Keratinocyte (primary cell): ENCODE measurements around the gene SLX4IP. TPM values are rescaled to one million over a fixed set of nuclear protein-coding genes. Genes with fewer than 3 reads are reported as not detected.

Experiments used
- DNase-seq: peaks from one replicate; pipeline ENCODE4 v3.0.0-alpha.2; 2011; ENCODE audit warnings: low read depth, missing footprints, low spot score
- FAIRE-seq: peaks from 2 replicates; lab custom pipeline; 2011; peaks lifted over from hg19 to GRCh38; lab: Jason Lieb, UNC
- H2AFZ ChIP-seq: 2 replicates; pipeline ENCODE4 v1.6.0; 2012; ENCODE audit warnings: low read length, control low read depth, inconsistent platforms; ENCODE audit not compliant: control insufficient read depth
- H3K27ac ChIP-seq: 2 replicates; pipeline ENCODE4 v1.5.1; 2011; ENCODE audit warnings: low read length; ENCODE audit not compliant: control insufficient read depth, insufficient read depth
- H3K27me3 ChIP-seq: 3 replicates; pipeline ENCODE4 v1.6.0; 2011; ENCODE audit warnings: low read length; ENCODE audit not compliant: control insufficient read depth, insufficient read depth; ENCODE audit errors: extremely low read depth
- H3K36me3 ChIP-seq, 2 experiments: 2 replicates in 1 of 2; 3 replicates in 1 of 2; pipeline ENCODE4 v1.5.1; 2011; ENCODE audit warnings: low read length in 2 of 2, mild to moderate bottlenecking in 1 of 2; ENCODE audit not compliant: control insufficient read depth in 2 of 2, insufficient read depth in 2 of 2; ENCODE audit errors: extremely low read depth in 1 of 2
- H3K4me1 ChIP-seq: 3 replicates; pipeline ENCODE4 v1.5.1; 2011; ENCODE audit warnings: low read length; ENCODE audit not compliant: control insufficient read depth, insufficient read depth; ENCODE audit errors: extremely low read depth
- H3K4me2 ChIP-seq: 3 replicates; pipeline ENCODE4 v1.6.0; 2011; ENCODE audit warnings: low read depth, low read length; ENCODE audit not compliant: control insufficient read depth, insufficient read depth; ENCODE audit errors: extremely low read depth
- H3K4me3 ChIP-seq, 3 experiments: fragments of 200-600 bp in 1 of 3; sonication (generic) in 1 of 3; 2 replicates in 2 of 3; 3 replicates in 1 of 3; pipeline ENCODE4 v1.5.1; 2011 to 2016; ENCODE audit warnings: low read length in 3 of 3, mild to moderate bottlenecking in 3 of 3, control low read depth in 2 of 3, inconsistent platforms in 1 of 3, low read depth in 1 of 3, mixed read lengths in 1 of 3, mixed run types in 1 of 3, moderate library complexity in 1 of 3; ENCODE audit not compliant: control insufficient read depth in 2 of 3, insufficient read depth in 2 of 3; ENCODE audit errors: extremely low read depth in 1 of 3
- H3K79me2 ChIP-seq: 2 replicates; pipeline ENCODE4 v1.6.0; 2012; ENCODE audit warnings: low read length; ENCODE audit not compliant: control insufficient read depth, insufficient read depth
- H3K9ac ChIP-seq: 3 replicates; pipeline ENCODE4 v1.6.0; 2011; ENCODE audit warnings: low read length; ENCODE audit not compliant: control insufficient read depth, insufficient read depth; ENCODE audit errors: extremely low read depth
- H3K9me1 ChIP-seq: 3 replicates; pipeline ENCODE4 v1.6.0; 2011; ENCODE audit warnings: low read length; ENCODE audit not compliant: control insufficient read depth, insufficient read depth; ENCODE audit errors: extremely low read depth
- H3K9me3 ChIP-seq: 2 replicates; pipeline ENCODE4 v1.5.1; 2012; ENCODE audit warnings: low read depth, low read length; ENCODE audit not compliant: control insufficient read depth
- H4K20me1 ChIP-seq: 3 replicates; pipeline ENCODE4 v1.6.0; 2011; ENCODE audit warnings: low read length; ENCODE audit not compliant: control insufficient read depth, insufficient read depth; ENCODE audit errors: extremely low read depth
- CTCF ChIP-seq, 3 experiments: IDR thresholded peaks in 1 of 3; conservative IDR thresholded peaks in 1 of 3; optimal IDR thresholded peaks in 1 of 3; 2 replicates in 2 of 3; 3 replicates in 1 of 3; pipeline versions ENCODE3 to v1.5.1; 2011; ENCODE audit warnings: low read length in 3 of 3, mild to moderate bottlenecking in 3 of 3, moderate library complexity in 2 of 3, control low read depth in 1 of 3, inconsistent platforms in 1 of 3; ENCODE audit not compliant: insufficient read depth in 2 of 3; ENCODE audit errors: extremely low read depth in 1 of 3
- EZH2 ChIP-seq: IDR thresholded peaks from one replicate; pipeline ENCODE4 v1.6.1; 2012; ENCODE audit warnings: inconsistent platforms, mild to moderate bottlenecking, low read length, moderate library complexity
- dilution Hi-C: fragments of 300-500 bp; cut with MboI; formaldehyde crosslinking; loops from one replicate; pipeline ENCODE4 v1.7.0; 2020; ENCODE audit warnings: low sequenced_read_pairs; ENCODE audit not compliant: extremely low pct_ligation_motif_present
- polyA plus RNA-seq, 5 experiments: library from polyadenylated mRNA; depleted of rRNA in 3 of 5; stranded (reverse) in 3 of 5; stranded (forward) in 1 of 5; unstranded in 1 of 5; fragments of >200 nt; gene quantifications; 1 replicate in 1 of 5; 2 replicates in 3 of 5; 3 replicates in 1 of 5; pipeline versions ENCODE4 v1.2.1 to v1.2.3, GENCODE V29; 2011 to 2012; ENCODE audit warnings: missing spikeins in 2 of 5, low read depth in 1 of 5, low replicate concordance in 1 of 5

Gene SLX4IP
- polyA plus RNA-seq, 1 donor (not counting 4 experiments of a cell fraction or from before 2014, with no cell fraction given): 3.0 TPM

GRCh38 chr20:10527781-10528180 is 92.7 kb downstream of the SLX4IP start:
- Histone ChIP-seq H3K4me3 (no peak overlapping the region), H3K9me3 (no peaks in the 10 kb centered on the region), H3K4me1 (peaks cover 16% of the 10 kb centered on the region), H2AFZ (no peak overlapping the region), H4K20me1 (no peaks in the 10 kb centered on the region), H3K9ac (no peak overlapping the region), H3K27ac (no peak overlapping the region), H3K36me3 (peaks cover 0 to 1% of the 10 kb centered on the region in 2 experiments), H3K27me3 (no peaks in the 10 kb centered on the region), H3K4me2 (no peak overlapping the region), H3K79me2 (peaks cover 5% of the 10 kb centered on the region), H3K9me1 (peaks cover 3% of the 10 kb centered on the region)
- dilution Hi-C loops: no loop called here
- FAIRE-seq (no peak), DNase-seq (no peak)
- no peak for TF ChIP-seq CTCF (optimal IDR thresholded peaks at IDR 0.05 in 1 of 3, IDR thresholded peaks at IDR 0.05 in 1 of 3, conservative IDR thresholded peaks at IDR 0.05 in 1 of 3; ENCODE audit: extremely low read depth in 1 of 3, insufficient read depth in 2 of 3, low read length in 3 of 3)
- TF ChIP-seq EZH2: no peak

DNA sequence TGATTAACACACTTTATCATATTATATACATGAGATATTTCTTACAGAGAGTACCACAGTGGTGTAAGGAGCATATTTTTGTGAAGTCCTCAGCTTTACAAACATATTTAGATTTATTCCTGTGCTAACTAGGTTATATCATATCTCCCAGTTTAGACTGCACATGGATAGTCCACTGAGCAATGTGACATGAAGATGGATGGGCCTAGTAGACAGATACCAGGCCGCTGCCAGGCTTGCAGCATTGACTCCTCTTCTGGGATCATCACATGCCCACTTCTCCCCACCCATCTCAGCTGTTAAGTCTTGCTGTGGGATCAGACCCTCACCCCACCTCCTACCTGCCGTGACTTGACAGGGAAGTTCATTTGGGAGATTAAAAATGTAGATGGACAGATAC is 95.8 kb downstream of the SLX4IP start:
- dilution Hi-C loops: no loop called here
- TF ChIP-seq EZH2 (no peak), CTCF (optimal IDR thresholded peaks at IDR 0.05 in 1 of 3, IDR thresholded peaks at IDR 0.05 in 1 of 3, conservative IDR thresholded peaks at IDR 0.05 in 1 of 3; ENCODE audit: extremely low read depth in 1 of 3, insufficient read depth in 2 of 3, low read length in 3 of 3) (no peak)
- FAIRE-seq: no peak

More for the DNA sequence above, 95.8 kb downstream of the SLX4IP start:
- H3K4me1 ChIP-seq: no peaks in the 10 kb centered on the region
- H3K9ac ChIP-seq: no peak overlapping the region
- no peak for DNase-seq
- H3K36me3 ChIP-seq: peaks cover 0 to 1% of the 10 kb centered on the region in 2 experiments
- H3K4me2 ChIP-seq: no peak overlapping the region
- H3K9me1 ChIP-seq: peaks cover under 1% of the 10 kb centered on the region
- no peaks in the 10 kb centered on the region for H4K20me1 ChIP-seq
- H3K9me3 ChIP-seq: no peaks in the 10 kb centered on the region
- no peak overlapping the region for H3K27ac ChIP-seq
- H3K27me3 ChIP-seq: no peaks in the 10 kb centered on the region
- no peak overlapping the region for H2AFZ ChIP-seq
- H3K4me3 ChIP-seq: no peak overlapping the region
- H3K79me2 ChIP-seq: peaks cover 1% of the 10 kb centered on the region
